Ishikawa (cell line): ENCODE results near the gene COL21A1.

Source experiments
- CEBPB ChIP-seq: IDR thresholded peaks from 2 replicates; pipeline ENCODE4 v1.6.1; 2012
- CREB1 ChIP-seq: IDR thresholded peaks from 2 replicates; pipeline ENCODE4 v1.6.1; 2012; ENCODE audit warnings: low read depth
- EGR1 ChIP-seq: IDR thresholded peaks from 2 replicates; pipeline ENCODE4 v1.6.1; 2012
- EP300 ChIP-seq: IDR thresholded peaks from 2 replicates; pipeline ENCODE4 v1.6.1; 2012; ENCODE audit warnings: borderline replicate concordance
- MAX ChIP-seq: IDR thresholded peaks from 2 replicates; pipeline ENCODE4 v1.6.1; 2012
- RAD21 ChIP-seq: IDR thresholded peaks from 2 replicates; pipeline ENCODE4 v1.6.1; 2012; ENCODE audit warnings: low read depth
- TAF1 ChIP-seq: IDR thresholded peaks from 2 replicates; pipeline ENCODE4 v1.6.1; 2012; ENCODE audit warnings: low read depth, mild to moderate bottlenecking
- TCF12 ChIP-seq: IDR thresholded peaks from 2 replicates; pipeline ENCODE4 v1.6.1; 2012; ENCODE audit warnings: low read depth
- USF1 ChIP-seq: IDR thresholded peaks from 2 replicates; pipeline ENCODE4 v1.6.1; 2012
- YY1 ChIP-seq: IDR thresholded peaks from 2 replicates; pipeline ENCODE4 v1.6.1; 2012; ENCODE audit warnings: low read depth
- ZBTB7A ChIP-seq: IDR thresholded peaks from 2 replicates; pipeline ENCODE4 v1.6.1; 2012; ENCODE audit warnings: low read depth
- TF ChIP-seq, protein P1 (sequence below): IDR thresholded peaks from 2 replicates; pipeline ENCODE4 v1.6.1; 2012; ENCODE audit warnings: low read depth, mild to moderate bottlenecking

DNA sequence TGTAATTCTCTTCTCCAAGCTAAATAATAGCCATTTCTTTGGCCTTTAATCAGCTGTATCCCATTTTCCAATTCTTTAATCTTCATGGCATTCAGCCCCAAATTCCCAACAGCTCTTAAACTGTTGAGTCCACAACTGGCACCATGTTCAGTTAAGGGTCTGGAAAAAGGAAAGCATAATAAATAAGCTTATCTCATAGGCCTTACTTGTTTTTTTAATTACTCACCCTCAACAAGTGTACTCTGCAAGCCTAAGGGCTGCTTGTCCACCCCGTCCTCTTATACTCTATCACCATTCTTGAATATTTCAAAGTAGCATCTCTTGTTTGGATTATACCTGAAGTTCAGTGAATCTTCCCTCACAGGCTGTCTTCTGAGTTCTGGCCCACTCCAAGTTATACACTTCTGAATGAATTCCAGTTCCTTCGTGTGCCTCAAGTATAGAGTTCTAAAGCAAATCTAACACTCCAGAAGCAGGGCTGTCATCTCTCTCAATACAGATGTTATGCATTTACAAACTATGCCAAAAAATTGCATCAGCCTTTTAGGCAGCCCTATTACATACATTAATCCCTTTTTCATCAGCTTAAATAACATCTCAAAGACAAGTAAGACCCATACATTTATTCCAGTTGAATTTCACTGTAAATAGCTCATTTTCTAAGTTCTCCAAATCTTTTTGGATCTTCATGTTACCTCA, 98.7 kb downstream of the COL21A1 start:
- TF ChIP-seq EP300 (no peak), YY1 (no peak), RAD21 (no peak), TAF1 (no peak), CEBPB (no peak), MAX (no peak), ZBTB7A (no peak), CREB1 (no peak), TCF12 (no peak), EGR1 (no peak), USF1 (no peak)
- TF ChIP-seq, protein P1, sequence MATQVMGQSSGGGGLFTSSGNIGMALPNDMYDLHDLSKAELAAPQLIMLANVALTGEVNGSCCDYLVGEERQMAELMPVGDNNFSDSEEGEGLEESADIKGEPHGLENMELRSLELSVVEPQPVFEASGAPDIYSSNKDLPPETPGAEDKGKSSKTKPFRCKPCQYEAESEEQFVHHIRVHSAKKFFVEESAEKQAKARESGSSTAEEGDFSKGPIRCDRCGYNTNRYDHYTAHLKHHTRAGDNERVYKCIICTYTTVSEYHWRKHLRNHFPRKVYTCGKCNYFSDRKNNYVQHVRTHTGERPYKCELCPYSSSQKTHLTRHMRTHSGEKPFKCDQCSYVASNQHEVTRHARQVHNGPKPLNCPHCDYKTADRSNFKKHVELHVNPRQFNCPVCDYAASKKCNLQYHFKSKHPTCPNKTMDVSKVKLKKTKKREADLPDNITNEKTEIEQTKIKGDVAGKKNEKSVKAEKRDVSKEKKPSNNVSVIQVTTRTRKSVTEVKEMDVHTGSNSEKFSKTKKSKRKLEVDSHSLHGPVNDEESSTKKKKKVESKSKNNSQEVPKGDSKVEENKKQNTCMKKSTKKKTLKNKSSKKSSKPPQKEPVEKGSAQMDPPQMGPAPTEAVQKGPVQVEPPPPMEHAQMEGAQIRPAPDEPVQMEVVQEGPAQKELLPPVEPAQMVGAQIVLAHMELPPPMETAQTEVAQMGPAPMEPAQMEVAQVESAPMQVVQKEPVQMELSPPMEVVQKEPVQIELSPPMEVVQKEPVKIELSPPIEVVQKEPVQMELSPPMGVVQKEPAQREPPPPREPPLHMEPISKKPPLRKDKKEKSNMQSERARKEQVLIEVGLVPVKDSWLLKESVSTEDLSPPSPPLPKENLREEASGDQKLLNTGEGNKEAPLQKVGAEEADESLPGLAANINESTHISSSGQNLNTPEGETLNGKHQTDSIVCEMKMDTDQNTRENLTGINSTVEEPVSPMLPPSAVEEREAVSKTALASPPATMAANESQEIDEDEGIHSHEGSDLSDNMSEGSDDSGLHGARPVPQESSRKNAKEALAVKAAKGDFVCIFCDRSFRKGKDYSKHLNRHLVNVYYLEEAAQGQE, result no peak
